GM23248 (cell line): ENCODE measurements around the gene UIMC1.
"Not testable (repeated sequence)": the region's sequence is repeated elsewhere in the genome, so short reads cannot be mapped to it uniquely, and the experiment has no call there.

Experiments used
- EZH2 ChIP-seq: fragments of 200-600 bp; sonication (generic); IDR thresholded peaks from 2 replicates; pipeline ENCODE4 v1.6.1; 2018; ENCODE audit warnings: antibody characterized with exemption, mild to moderate bottlenecking; ENCODE audit not compliant: insufficient read depth, poor library complexity, severe bottlenecking
- EZH2phosphoT487 ChIP-seq: fragments of 200-600 bp; sonication (generic); IDR thresholded peaks from 2 replicates; pipeline ENCODE4 v1.6.1; 2018; ENCODE audit warnings: antibody characterized with exemption, moderate library complexity, mild to moderate bottlenecking, low read depth; ENCODE audit not compliant: insufficient read depth

- not testable (repeated sequence) for TF ChIP-seq EZH2, EZH2phosphoT487
These were observed 23.0 kb downstream of the UIMC1 start for GRCh38 chr5:176983593-176983992.
